H1 (cell line): ENCODE measurements around the gene SMG9. TPM values are rescaled to one million over a fixed set of nuclear protein-coding genes. Genes with fewer than 3 reads are reported as not detected.

ENCODE experiments used
- CTCF ChIA-PET: fragments of 300-600 bp; sonication (Branson Sonifier 250); formaldehyde crosslinking; loops from one replicate; lab custom pipeline; 2021; ENCODE audit not compliant: partially characterized antibody; lab: Charles Lee
- POLR2A ChIA-PET: fragments of 300-600 bp; sonication (Branson Sonifier 250); formaldehyde crosslinking; loops from one replicate; lab custom pipeline; 2021; ENCODE audit warnings: inconsistent platforms; ENCODE audit not compliant: partially characterized antibody; lab: Charles Lee
- DNase-seq, 2 experiments: peaks; one replicate each; pipeline versions ENCODE4 v3.0.0 to v3.0.0-alpha.2; 2010 to 2022; ENCODE audit warnings: low spot score in 2 of 2, low read depth in 1 of 2, mixed read lengths in 1 of 2
- FAIRE-seq: peaks from 2 replicates; lab custom pipeline; 2011; peaks lifted over from hg19 to GRCh38; lab: Jason Lieb, UNC
- H2AFZ ChIP-seq: 2 replicates; pipeline ENCODE4 v1.8.1; 2012; ENCODE audit warnings: low read length, inconsistent platforms
- H2AK5ac ChIP-seq: 2 replicates; pipeline ENCODE4 v1.6.1; 2013; ENCODE audit warnings: low read depth, low read length
- H2BK120ac ChIP-seq: replicated peaks from 2 replicates; pipeline ENCODE3; 2013; ENCODE audit warnings: low read depth, low read length, inconsistent platforms
- H2BK12ac ChIP-seq: 2 replicates; pipeline ENCODE4 v1.6.1; 2013; ENCODE audit warnings: low read depth, low read length
- H2BK15ac ChIP-seq: 2 replicates; pipeline ENCODE4 v1.6.1; 2013; ENCODE audit warnings: low read length
- H2BK20ac ChIP-seq: 2 replicates; pipeline ENCODE4 v1.6.1; 2013; ENCODE audit warnings: low read length
- H2BK5ac ChIP-seq: 2 replicates; pipeline ENCODE4 v1.6.1; 2013; ENCODE audit warnings: low read depth, low read length
- H3K14ac ChIP-seq: 2 replicates; pipeline ENCODE4 v1.6.1; 2013; ENCODE audit warnings: inconsistent platforms; ENCODE audit not compliant: insufficient read length
- H3K18ac ChIP-seq: 2 replicates; pipeline ENCODE4 v1.6.1; 2013; ENCODE audit warnings: low read length; ENCODE audit errors: extremely low read depth
- H3K23ac ChIP-seq: 2 replicates; pipeline ENCODE4 v1.6.1; 2013; ENCODE audit warnings: inconsistent platforms; ENCODE audit not compliant: insufficient read length
- H3K23me2 ChIP-seq: 2 replicates; pipeline ENCODE4 v1.6.1; 2013; ENCODE audit warnings: low read depth, low read length
- H3K27ac ChIP-seq: 2 replicates; pipeline ENCODE4 v1.6.1; 2011; ENCODE audit warnings: low read depth, low read length, inconsistent platforms
- H3K27me3 ChIP-seq, 4 experiments: replicated peaks in 1 of 4; 1 replicate in 1 of 4; 2 replicates in 3 of 4; pipeline versions ENCODE4 v1.6.1 to v1.8.1; 2011 to 2013; ENCODE audit warnings: low read length in 3 of 4, mild to moderate bottlenecking in 3 of 4, inconsistent platforms in 2 of 4, mixed read lengths in 2 of 4, moderate library complexity in 1 of 4; ENCODE audit not compliant: control insufficient read depth in 3 of 4, insufficient read depth in 3 of 4; ENCODE audit errors: extremely low read depth in 1 of 4
- H3K36me3 ChIP-seq, 4 experiments: 2 replicates each; pipeline versions ENCODE4 v1.6.1 to v1.8.1; 2011 to 2013; ENCODE audit warnings: mild to moderate bottlenecking in 4 of 4, low read length in 3 of 4, moderate library complexity in 2 of 4, control low read depth in 1 of 4, inconsistent platforms in 1 of 4; ENCODE audit not compliant: insufficient read depth in 4 of 4, control insufficient read depth in 2 of 4
- H3K4ac ChIP-seq: replicated peaks from 2 replicates; pipeline ENCODE3; 2013; ENCODE audit warnings: low read length, low read depth, mixed read lengths, inconsistent platforms; ENCODE audit not compliant: insufficient read length
- H3K4me1 ChIP-seq, 4 experiments: replicated peaks in 1 of 4; 1 replicate in 1 of 4; 2 replicates in 3 of 4; pipeline versions ENCODE4 v1.6.1 to v1.8.1; 2011 to 2013; ENCODE audit warnings: low read length in 3 of 4, inconsistent platforms in 2 of 4, mixed read lengths in 1 of 4; ENCODE audit not compliant: insufficient read depth in 4 of 4, control insufficient read depth in 3 of 4
- H3K4me2 ChIP-seq, 2 experiments: 2 replicates each; pipeline versions ENCODE4 v1.6.1 to v1.8.1; 2011 to 2013; ENCODE audit warnings: low read depth in 2 of 2, low read length in 2 of 2, control low read depth in 1 of 2, inconsistent platforms in 1 of 2, mild to moderate bottlenecking in 1 of 2; ENCODE audit not compliant: insufficient read depth in 1 of 2
- H3K4me3 ChIP-seq, 4 experiments: fragments of 200-600, 300-600 bp in 1 of 4; sonication (generic), shearing (Covaris generic), sonication (Bioruptor Twin) in 1 of 4; 2 replicates each; pipeline versions ENCODE4 v1.5.1 to v1.8.1; 2011 to 2016; ENCODE audit warnings: low read length in 4 of 4, low read depth in 3 of 4, control low read depth in 2 of 4, inconsistent platforms in 2 of 4, mild to moderate bottlenecking in 2 of 4, mixed read lengths in 1 of 4, moderate library complexity in 1 of 4; ENCODE audit not compliant: insufficient read depth in 2 of 4; ENCODE audit errors: extremely low read depth in 1 of 4
- H3K56ac ChIP-seq: replicated peaks from 2 replicates; pipeline ENCODE3; 2013; ENCODE audit warnings: low read depth, mild to moderate bottlenecking, mixed read lengths, low read length, inconsistent platforms; ENCODE audit not compliant: insufficient read length
- H3K79me1 ChIP-seq: 2 replicates; pipeline ENCODE4 v1.6.1; 2013; ENCODE audit warnings: low read depth, low read length, control low read depth
- H3K79me2 ChIP-seq, 2 experiments: 2 replicates each; pipeline versions ENCODE4 v1.6.1 to v1.8.1; 2012 to 2013; ENCODE audit warnings: low read length in 2 of 2, mild to moderate bottlenecking in 2 of 2, inconsistent platforms in 1 of 2; ENCODE audit not compliant: insufficient read depth in 2 of 2, control insufficient read depth in 1 of 2
- H3K9ac ChIP-seq, 4 experiments: replicated peaks in 1 of 4; 1 replicate in 1 of 4; 2 replicates in 3 of 4; pipeline versions ENCODE4 v1.6.1 to v1.8.1; 2011 to 2013; ENCODE audit warnings: low read depth in 3 of 4, low read length in 3 of 4, control low read depth in 2 of 4, mild to moderate bottlenecking in 2 of 4, moderate library complexity in 2 of 4, inconsistent platforms in 1 of 4; ENCODE audit errors: extremely low read depth in 1 of 4
- H3K9me3 ChIP-seq, 2 experiments: 2 replicates each; pipeline versions ENCODE4 v1.6.1 to v1.8.1; 2012 to 2013; ENCODE audit warnings: mild to moderate bottlenecking in 2 of 2, moderate library complexity in 2 of 2, control low read depth in 1 of 2, inconsistent platforms in 1 of 2, low read depth in 1 of 2, low read length in 1 of 2, mixed read lengths in 1 of 2; ENCODE audit not compliant: insufficient read depth in 2 of 2
- H4K20me1 ChIP-seq, 2 experiments: replicated peaks in 1 of 2; 2 replicates each; pipeline versions ENCODE3 to v1.8.1; 2011 to 2013; ENCODE audit warnings: inconsistent platforms in 2 of 2, low read length in 2 of 2, mild to moderate bottlenecking in 1 of 2; ENCODE audit not compliant: insufficient read depth in 2 of 2, control insufficient read depth in 1 of 2
- H4K5ac ChIP-seq: 2 replicates; pipeline ENCODE4 v1.6.1; 2013; ENCODE audit warnings: low read length, low read depth, mixed read lengths, inconsistent platforms; ENCODE audit not compliant: insufficient read length
- H4K8ac ChIP-seq: 2 replicates; pipeline ENCODE4 v1.8.0; 2013; ENCODE audit warnings: mild to moderate bottlenecking, moderate library complexity, low read length, inconsistent platforms; ENCODE audit not compliant: insufficient read depth; ENCODE audit errors: extremely low read depth
- H4K91ac ChIP-seq: replicated peaks from 2 replicates; pipeline ENCODE3; 2013; ENCODE audit warnings: low read length, mixed read lengths, inconsistent platforms; ENCODE audit not compliant: insufficient read length
- ATF3 ChIP-seq: IDR thresholded peaks from 2 replicates; pipeline ENCODE4 v1.6.1; 2011; ENCODE audit warnings: low read depth, mild to moderate bottlenecking, low read length; ENCODE audit not compliant: insufficient read depth
- CTBP2 ChIP-seq: IDR thresholded peaks from 2 replicates; pipeline ENCODE4 v1.7.0; 2011; ENCODE audit warnings: borderline replicate concordance, mild to moderate bottlenecking, moderate library complexity, mixed read lengths, low read length; ENCODE audit not compliant: insufficient read depth, insufficient read length
- E2F6 ChIP-seq: IDR thresholded peaks from 2 replicates; pipeline ENCODE4 v1.6.1; 2012; ENCODE audit warnings: inconsistent platforms
- EP300 ChIP-seq, 2 experiments: IDR thresholded peaks; 1 replicate in 1 of 2; 2 replicates in 1 of 2; pipeline ENCODE4 v1.6.1; 2011 to 2012; ENCODE audit warnings: low read depth in 2 of 2, low read length in 2 of 2, mild to moderate bottlenecking in 2 of 2, borderline replicate concordance in 1 of 2, inconsistent platforms in 1 of 2, moderate library complexity in 1 of 2
- FOSL1 ChIP-seq: IDR thresholded peaks from 2 replicates; pipeline ENCODE4 v1.6.1; 2011; ENCODE audit warnings: mild to moderate bottlenecking, low read depth, low read length, moderate library complexity; ENCODE audit not compliant: insufficient read depth
- RBBP5 ChIP-seq: IDR thresholded peaks from 2 replicates; pipeline ENCODE4 v1.7.1; 2012; ENCODE audit warnings: low read depth, mild to moderate bottlenecking, inconsistent platforms, low read length, moderate library complexity, borderline replicate concordance
- RFX5 ChIP-seq: IDR thresholded peaks from 2 replicates; pipeline ENCODE4 v1.6.1; 2011; ENCODE audit warnings: low read depth, low read length, improper control_type of control experiment, borderline replicate concordance
- RXRA ChIP-seq: IDR thresholded peaks from 2 replicates; pipeline ENCODE4 v1.6.1; 2011; ENCODE audit warnings: low read depth, mild to moderate bottlenecking, low read length, moderate library complexity; ENCODE audit not compliant: insufficient read depth
- SRF ChIP-seq: IDR thresholded peaks from 2 replicates; pipeline ENCODE4 v1.6.1; 2011; ENCODE audit warnings: mild to moderate bottlenecking, low read depth, low read length, moderate library complexity
- SUZ12 ChIP-seq: fragments of 200-600 bp; sonication (generic); IDR thresholded peaks from 2 replicates; pipeline ENCODE4 v1.6.1; 2012; ENCODE audit warnings: mild to moderate bottlenecking, inconsistent platforms, low read length, moderate library complexity, mixed read lengths
- USF2 ChIP-seq: IDR thresholded peaks from 2 replicates; pipeline ENCODE4 v1.6.1; 2011; ENCODE audit warnings: low read length, improper control_type of control experiment
- WGBS, 2 experiments: shearing (Covaris generic) in 1 of 2; methylation state at CpG; one replicate each; pipeline versions ENCODE4 v1.1.6 to v1.1.7; 2013 to 2015; ENCODE audit warnings: low lambda C conversion rate in 2 of 2, mixed read lengths in 2 of 2, inconsistent platforms in 1 of 2, low coverage in 1 of 2, missing lambda C conversion rate in 1 of 2; ENCODE audit not compliant: insufficient replicate concordance in 2 of 2, insufficient coverage in 1 of 2, insufficient read length in 1 of 2; ENCODE audit errors: extremely low coverage in 1 of 2, missing lambda C conversion rate in 1 of 2; 5-methylcytosine and 5-hydroxymethylcytosine counted together
- polyA plus RNA-seq, 7 experiments: library from polyadenylated mRNA; depleted of rRNA in 3 of 7; stranded (reverse) in 5 of 7; unstranded in 2 of 7; fragments of >200 nt in 5 of 7; fragments of 200-250 nt in 2 of 7; gene quantifications; 1 replicate in 5 of 7; 2 replicates in 1 of 7; 4 replicates in 1 of 7; pipeline versions ENCODE4 v1.2.1 to v1.2.3, GENCODE V29; 2011 to 2013; ENCODE audit warnings: missing spikeins in 2 of 7, mixed read lengths in 2 of 7
- total RNA-seq: library from RNA; stranded (reverse); fragmentation: NEBNext Ultra II Directional; extraction: Animal tissue kit (Norgen Biotek cat#: 25700); gene quantifications from 2 replicates; pipeline ENCODE4 v1.2.1, GENCODE V29; 2021

Gene SMG9
- total and polyA plus RNA-seq, 2 of the 8 experiments (the other 6 are each of a cell fraction or from before 2014, with no cell fraction given) = 20.4 to 28.7 TPM

GRCh38 chr19:43681821-43682220 is 72.9 kb downstream of the SMG9 start:
- no peak for DNase-seq
- Histone ChIP-seq H3K36me3 (no peaks in the 10 kb centered on the region), H2BK20ac (no peak overlapping the region), H3K4me1 (no peaks in the 10 kb centered on the region), H3K9ac (no peak overlapping the region), H2BK120ac (no peak overlapping the region), H3K4ac (no peak overlapping the region), H3K79me2 (no peaks in the 10 kb centered on the region), H3K23me2 (no peaks in the 10 kb centered on the region), H3K18ac (no peak overlapping the region), H3K9me3 (no peaks in the 10 kb centered on the region), H2AK5ac (no peak overlapping the region), H2AFZ (no peak overlapping the region), H3K14ac (no peak overlapping the region), H2BK5ac (no peak overlapping the region), H3K4me3 (no peak overlapping the region), H4K8ac (no peak overlapping the region), H4K20me1 (no peaks in the 10 kb centered on the region), H3K27me3 (no peaks in the 10 kb centered on the region), H3K27ac (no peak overlapping the region), H3K4me2 (no peak overlapping the region), H3K23ac (no peak overlapping the region), H4K91ac (no peak overlapping the region), H2BK15ac (no peak overlapping the region), H3K79me1 (no peaks in the 10 kb centered on the region), H4K5ac (no peak overlapping the region), H2BK12ac (no peak overlapping the region), H3K56ac (no peak overlapping the region)
- WGBS, 2 experiments = 84% methylated on average over 5 of the region's 5 CpGs; no CpG with 5 or more reads in 1 of the 2 experiments
- ChIA-PET POLR2A (interaction anchor here (1.0 kb wide), 1 partner anchor 12 kb away, joined by 3 read pairs; the partner anchor contains the start of gene PLAUR), CTCF (no interaction called here)
- no peak for FAIRE-seq
- TF ChIP-seq RXRA = no peak
- TF ChIP-seq SRF = no peak
- TF ChIP-seq E2F6 = no peak
- TF ChIP-seq RFX5 = no peak
- TF ChIP-seq CTBP2 = no peak
- no peak for TF ChIP-seq RBBP5
- TF ChIP-seq SUZ12 = no peak
- TF ChIP-seq ATF3 = no peak
- no peak for TF ChIP-seq FOSL1
- no peak for TF ChIP-seq EP300 (IDR thresholded peaks at IDR 0.05; ENCODE audit: borderline replicate concordance in 1 of 2, low read depth in 2 of 2, low read length in 2 of 2)
- TF ChIP-seq USF2 = no peak
